Measurements from ENCODE around the gene IMMP2L. TPM values are rescaled to one million over a fixed set of nuclear protein-coding genes. Genes with fewer than 3 reads are reported as not detected.
"Not testable (repeated sequence)": the region's sequence is repeated elsewhere in the genome, so short reads cannot be mapped to it uniquely, and the experiment has no call there.

Gene IMMP2L
- 8.8 TPM for total RNA-seq (2021; ENCODE audit: unreplicated experiment)
- polyA plus RNA-seq (2012; ENCODE audit: insufficient read length), result 6.2 TPM
- percentile 58 among the genes with signal in this experiment for Bru-seq, nascent RNA
- BruChase-seq, experiment 1, labeled RNA remaining after a 2-hour chase, result percentile 73 among the genes with signal in this experiment
- percentile 62 among the genes with signal in this experiment for BruChase-seq, experiment 2, labeled RNA remaining after a 6-hour chase
- long read RNA-seq, partial matches to known transcripts, result 0 of 5 reads
- long read RNA-seq, other reads (novel, unspliced or antisense), result 5 of 5 reads

DNA sequence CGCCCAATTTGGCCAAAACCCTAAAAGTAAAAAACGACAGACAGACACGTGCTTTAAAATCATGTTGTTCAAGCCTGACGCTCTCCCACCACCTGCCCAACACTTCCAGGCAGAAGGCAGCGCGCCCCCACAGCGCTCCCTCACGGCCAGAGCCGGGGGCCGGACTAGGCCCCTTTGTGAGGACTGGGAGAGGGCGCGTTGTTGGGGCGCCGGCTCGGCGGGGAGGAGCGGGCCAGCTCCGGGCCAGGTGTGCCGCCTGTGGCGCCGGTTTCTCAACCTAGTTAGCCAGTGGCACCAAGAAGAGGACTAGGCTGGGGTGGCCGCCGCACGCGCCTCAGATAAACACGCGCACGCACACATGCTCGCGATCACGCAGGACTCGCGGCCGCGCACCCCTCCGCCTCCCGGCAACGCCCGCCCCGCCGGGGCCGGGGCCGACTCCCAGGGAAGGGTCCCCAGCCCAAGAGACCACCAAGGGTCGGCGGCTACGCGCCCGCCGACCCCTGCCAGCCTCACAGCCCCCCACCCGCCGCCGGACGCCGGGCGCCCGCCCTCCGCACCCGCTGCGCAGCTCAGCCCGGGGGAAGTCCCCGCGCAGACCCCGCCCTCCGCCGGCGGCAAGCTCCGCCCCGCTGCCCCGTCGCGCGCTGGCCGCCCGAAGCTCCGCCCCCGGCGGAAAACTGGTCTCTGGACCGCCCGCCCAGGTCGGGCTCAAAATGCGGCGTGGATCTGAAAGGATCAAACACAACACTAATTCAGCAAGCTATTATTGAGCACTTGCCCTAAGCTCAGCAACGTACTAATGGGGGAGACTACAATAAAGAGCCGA, at the start of gene IMMP2L:
Gene IMMP2L (minus strand): TSS at position 589 of the 829 bp plus-strand sequence.
- no TSS peak for BruUV-seq (replicated peaks)
- CTCF ChIA-PET, result interaction anchor here (0.5 to 0.9 kb wide), 2 partner anchors 168 to 172 kb away, joined by 3 read pairs; no protein-coding TSS in a partner anchor
- no peaks in the 10 kb centered on the region for H3K27me3 ChIP-seq (ENCODE audit: control insufficient read depth, insufficient read depth, low read length)
- H3K27ac ChIP-seq (ENCODE audit: low read length), result peak within 1 kb of the TSS; percentile 91
- in situ Hi-C loops (cut with HindIII; ENCODE audit: low pct_unique_long_range_greater_than_20kb, low sequenced_read_pairs), result no loop called here
- TF ChIP-seq SIN3A (IDR thresholded peaks at IDR 0.05; ENCODE audit: borderline replicate concordance, insufficient read depth, low read depth, low read length) (no peak), POLR2AphosphoS5 (IDR thresholded peaks at IDR 0.05; ENCODE audit: low read depth, low read length) (peak; percentile 62), TCF7L2 (IDR thresholded peaks at IDR 0.05; ENCODE audit: low read depth, low read length) (peak; percentile 77)
- TF ChIP-seq, protein P1, sequence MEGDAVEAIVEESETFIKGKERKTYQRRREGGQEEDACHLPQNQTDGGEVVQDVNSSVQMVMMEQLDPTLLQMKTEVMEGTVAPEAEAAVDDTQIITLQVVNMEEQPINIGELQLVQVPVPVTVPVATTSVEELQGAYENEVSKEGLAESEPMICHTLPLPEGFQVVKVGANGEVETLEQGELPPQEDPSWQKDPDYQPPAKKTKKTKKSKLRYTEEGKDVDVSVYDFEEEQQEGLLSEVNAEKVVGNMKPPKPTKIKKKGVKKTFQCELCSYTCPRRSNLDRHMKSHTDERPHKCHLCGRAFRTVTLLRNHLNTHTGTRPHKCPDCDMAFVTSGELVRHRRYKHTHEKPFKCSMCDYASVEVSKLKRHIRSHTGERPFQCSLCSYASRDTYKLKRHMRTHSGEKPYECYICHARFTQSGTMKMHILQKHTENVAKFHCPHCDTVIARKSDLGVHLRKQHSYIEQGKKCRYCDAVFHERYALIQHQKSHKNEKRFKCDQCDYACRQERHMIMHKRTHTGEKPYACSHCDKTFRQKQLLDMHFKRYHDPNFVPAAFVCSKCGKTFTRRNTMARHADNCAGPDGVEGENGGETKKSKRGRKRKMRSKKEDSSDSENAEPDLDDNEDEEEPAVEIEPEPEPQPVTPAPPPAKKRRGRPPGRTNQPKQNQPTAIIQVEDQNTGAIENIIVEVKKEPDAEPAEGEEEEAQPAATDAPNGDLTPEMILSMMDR (IDR thresholded peaks at IDR 0.05), result peak; percentile 56
- TF ChIP-seq, protein P2, sequence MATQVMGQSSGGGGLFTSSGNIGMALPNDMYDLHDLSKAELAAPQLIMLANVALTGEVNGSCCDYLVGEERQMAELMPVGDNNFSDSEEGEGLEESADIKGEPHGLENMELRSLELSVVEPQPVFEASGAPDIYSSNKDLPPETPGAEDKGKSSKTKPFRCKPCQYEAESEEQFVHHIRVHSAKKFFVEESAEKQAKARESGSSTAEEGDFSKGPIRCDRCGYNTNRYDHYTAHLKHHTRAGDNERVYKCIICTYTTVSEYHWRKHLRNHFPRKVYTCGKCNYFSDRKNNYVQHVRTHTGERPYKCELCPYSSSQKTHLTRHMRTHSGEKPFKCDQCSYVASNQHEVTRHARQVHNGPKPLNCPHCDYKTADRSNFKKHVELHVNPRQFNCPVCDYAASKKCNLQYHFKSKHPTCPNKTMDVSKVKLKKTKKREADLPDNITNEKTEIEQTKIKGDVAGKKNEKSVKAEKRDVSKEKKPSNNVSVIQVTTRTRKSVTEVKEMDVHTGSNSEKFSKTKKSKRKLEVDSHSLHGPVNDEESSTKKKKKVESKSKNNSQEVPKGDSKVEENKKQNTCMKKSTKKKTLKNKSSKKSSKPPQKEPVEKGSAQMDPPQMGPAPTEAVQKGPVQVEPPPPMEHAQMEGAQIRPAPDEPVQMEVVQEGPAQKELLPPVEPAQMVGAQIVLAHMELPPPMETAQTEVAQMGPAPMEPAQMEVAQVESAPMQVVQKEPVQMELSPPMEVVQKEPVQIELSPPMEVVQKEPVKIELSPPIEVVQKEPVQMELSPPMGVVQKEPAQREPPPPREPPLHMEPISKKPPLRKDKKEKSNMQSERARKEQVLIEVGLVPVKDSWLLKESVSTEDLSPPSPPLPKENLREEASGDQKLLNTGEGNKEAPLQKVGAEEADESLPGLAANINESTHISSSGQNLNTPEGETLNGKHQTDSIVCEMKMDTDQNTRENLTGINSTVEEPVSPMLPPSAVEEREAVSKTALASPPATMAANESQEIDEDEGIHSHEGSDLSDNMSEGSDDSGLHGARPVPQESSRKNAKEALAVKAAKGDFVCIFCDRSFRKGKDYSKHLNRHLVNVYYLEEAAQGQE (IDR thresholded peaks at IDR 0.05; ENCODE audit: insufficient read depth in 1 of 2, low read depth in 2 of 2, low read length in 1 of 2), result no peak
- ATAC-seq (peak; percentile 99), DNase-seq (ENCODE audit: low read depth, low spot score) (peak; percentile 85)
- peaks cover 5% of the 10 kb centered on the region; the same call in 1 of the 2 replicates for H3K4me1 ChIP-seq (ENCODE audit: control insufficient read depth, insufficient read depth, low read length)
- peaks cover 5% of the 10 kb centered on the region; the same call in 1 of the 2 replicates for H3K36me3 ChIP-seq (ENCODE audit: control insufficient read depth, insufficient read depth, low read length)
- H3K4me3 ChIP-seq (ENCODE audit: low read depth in 2 of 2, low read length in 2 of 2), result peak within 1 kb of the TSS; percentile 65 to 75
- no peaks in the 10 kb centered on the region for H3K9me3 ChIP-seq (ENCODE audit: control insufficient read depth, insufficient read depth, low read depth, low read length)
- POLR2A ChIA-PET, result interaction anchor here (0.5 to 0.6 kb wide), 3 partner anchors 19 to 166 kb away, joined by 3 to 4 read pairs (median 3); no protein-coding TSS in a partner anchor
- intact Hi-C loops (cut with micrococcal nuclease; ENCODE audit: unreplicated experiment), result no loop called here

DNA sequence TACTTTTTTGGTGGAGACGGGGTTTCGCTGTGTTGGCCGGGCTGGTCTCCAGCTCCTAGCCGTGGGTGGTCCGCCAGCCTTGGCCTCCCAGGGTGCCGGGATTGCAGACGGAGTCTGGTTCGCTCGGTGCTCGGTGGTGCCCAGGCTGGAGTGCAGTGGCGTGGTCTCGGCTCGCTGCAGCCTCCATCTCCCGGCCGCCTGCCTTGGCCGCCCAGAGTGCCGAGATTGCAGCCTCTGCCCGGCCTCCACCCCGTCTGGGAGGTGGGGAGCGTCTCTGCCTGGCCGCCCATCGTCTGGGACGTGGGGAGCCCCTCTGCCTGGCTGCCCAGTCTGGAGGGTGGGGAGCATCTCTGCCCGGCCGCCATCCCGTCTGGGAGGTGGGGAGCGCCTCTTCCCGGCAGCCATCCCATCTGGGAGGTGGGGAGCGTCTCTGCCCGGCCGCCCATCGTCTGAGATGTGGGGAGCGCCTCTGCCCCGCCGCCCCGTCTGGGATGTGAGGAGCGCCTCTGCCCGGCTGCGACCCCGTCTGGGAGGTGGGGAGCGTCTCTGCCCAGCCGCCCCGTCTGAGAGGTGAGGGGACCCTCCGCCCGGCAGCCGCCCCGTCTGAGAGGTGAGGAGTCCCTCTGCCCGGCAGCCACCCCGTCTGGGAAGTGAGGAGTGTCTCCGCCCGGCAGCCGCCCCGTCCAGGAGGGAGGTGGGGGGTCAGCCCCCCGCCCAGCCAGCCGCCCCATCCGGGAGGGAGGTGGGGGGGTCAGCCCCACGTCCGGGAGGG, 47.4 kb upstream of the IMMP2L start:
- H3K27ac ChIP-seq (ENCODE audit: low read length); BruUV-seq (replicated peaks); H3K4me3 ChIP-seq (ENCODE audit: low read depth in 2 of 2, low read length in 2 of 2); CTCF ChIA-PET; intact Hi-C loops (cut with micrococcal nuclease; ENCODE audit: unreplicated experiment); ATAC-seq; in situ Hi-C loops (cut with HindIII; ENCODE audit: low pct_unique_long_range_greater_than_20kb, low sequenced_read_pairs); H3K27me3 ChIP-seq (ENCODE audit: control insufficient read depth, insufficient read depth, low read length); H3K4me1 ChIP-seq (ENCODE audit: control insufficient read depth, insufficient read depth, low read length); DNase-seq (ENCODE audit: low read depth, low spot score); H3K9me3 ChIP-seq (ENCODE audit: control insufficient read depth, insufficient read depth, low read depth, low read length); POLR2A ChIA-PET; H3K36me3 ChIP-seq (ENCODE audit: control insufficient read depth, insufficient read depth, low read length): not testable (repeated sequence)
